Panc1 (cell line): ENCODE measurements around the gene LYRM4. TPM values are rescaled to one million over a fixed set of nuclear protein-coding genes. Genes with fewer than 3 reads are reported as not detected.

Experiments used
- ATAC-seq: fragments of 200-7000 bp; cut with Tn5 transposase; 2 replicates; pipeline ENCODE4 v1.9.1; 2020; ENCODE audit warnings: mild to moderate bottlenecking, moderate library complexity
- BruUV-seq: library from RNA; stranded (reverse); fragments of 400-500 nt; replicated peaks from 2 replicates; lab custom pipeline; 2021; lab: Mats Ljungman, UMichigan
- CTCF ChIA-PET: fragments of 300-600 bp; sonication (Branson Sonifier 250); formaldehyde crosslinking; loops from one replicate; lab custom pipeline; 2022; ENCODE audit warnings: antibody characterized with exemption; lab: Charles Lee
- POLR2A ChIA-PET: fragments of 300-600 bp; sonication (Branson Sonifier 250); formaldehyde crosslinking; loops from one replicate; lab custom pipeline; 2022; ENCODE audit warnings: antibody characterized with exemption; lab: Charles Lee
- DNase-seq: peaks from one replicate; pipeline ENCODE4 v3.0.0-alpha.2; 2010; ENCODE audit warnings: low read depth, low spot score
- H3K27ac ChIP-seq: 2 replicates; pipeline ENCODE4 v1.5.1; 2011; ENCODE audit warnings: mild to moderate bottlenecking, low read length, inconsistent platforms
- H3K27me3 ChIP-seq: fragments of 200-500 bp; sonication (Bioruptor generic); 2 replicates; pipeline ENCODE4 v1.6.0; 2014; ENCODE audit warnings: low read length, inconsistent platforms; ENCODE audit not compliant: control insufficient read depth, insufficient read depth
- H3K36me3 ChIP-seq: fragments of 200-500 bp; sonication (Bioruptor generic); 2 replicates; pipeline ENCODE4 v1.5.1; 2014; ENCODE audit warnings: inconsistent platforms, mild to moderate bottlenecking, low read length, moderate library complexity; ENCODE audit not compliant: control insufficient read depth, insufficient read depth
- H3K4me1 ChIP-seq: 2 replicates; pipeline ENCODE4 v1.5.1; 2011; ENCODE audit warnings: inconsistent platforms, mild to moderate bottlenecking, low read length, moderate library complexity; ENCODE audit not compliant: control insufficient read depth, insufficient read depth
- H3K4me3 ChIP-seq, 2 experiments: 2 replicates each; pipeline ENCODE4 v1.5.1; 2011 to 2012; ENCODE audit warnings: low read depth in 2 of 2, low read length in 2 of 2, mild to moderate bottlenecking in 2 of 2, inconsistent platforms in 1 of 2, moderate library complexity in 1 of 2
- H3K9me3 ChIP-seq: fragments of 200-500 bp; sonication (Bioruptor generic); 2 replicates; pipeline ENCODE4 v1.5.1; 2014; ENCODE audit warnings: low read depth, mild to moderate bottlenecking, inconsistent platforms, low read length, moderate library complexity; ENCODE audit not compliant: control insufficient read depth, insufficient read depth
- POLR2AphosphoS5 ChIP-seq: IDR thresholded peaks from 2 replicates; pipeline ENCODE4 v1.6.1; 2012; ENCODE audit warnings: mild to moderate bottlenecking, low read depth, low read length, moderate library complexity
- SIN3A ChIP-seq: IDR thresholded peaks from 2 replicates; pipeline ENCODE4 v1.6.1; 2012; ENCODE audit warnings: low read depth, mild to moderate bottlenecking, low read length, moderate library complexity, borderline replicate concordance; ENCODE audit not compliant: insufficient read depth
- TCF7L2 ChIP-seq: IDR thresholded peaks from 2 replicates; pipeline ENCODE4 v1.6.1; 2011; ENCODE audit warnings: mild to moderate bottlenecking, low read depth, low read length, inconsistent platforms
- in situ Hi-C: cut with HindIII; loops from 2 replicates; pipeline ENCODE4 v1.10.0; 2016; ENCODE audit warnings: low sequenced_read_pairs, low pct_unique_long_range_greater_than_20kb
- intact Hi-C: fragments of 100-400 bp; cut with micrococcal nuclease; formaldehyde crosslinking; loops from one replicate; pipeline ENCODE4 v1.10.0; 2022; ENCODE audit not compliant: unreplicated experiment
- total RNA-seq: library from RNA; stranded (reverse); gene quantifications from one replicate; pipeline ENCODE4 v1.2.1, GENCODE V29; 2021; ENCODE audit not compliant: unreplicated experiment
- TF ChIP-seq, protein P1 (sequence below): fragments of 450-650 bp; IDR thresholded peaks from 2 replicates; pipeline ENCODE4 v1.5.1; 2017; ENCODE audit warnings: mild to moderate bottlenecking
- TF ChIP-seq, protein P2 (sequence below), 2 experiments: IDR thresholded peaks; 2 replicates each; pipeline ENCODE4 v1.6.1; 2011 to 2012; ENCODE audit warnings: low read depth in 2 of 2, control low read depth in 1 of 2, low read length in 1 of 2, mild to moderate bottlenecking in 1 of 2, moderate library complexity in 1 of 2; ENCODE audit not compliant: insufficient read depth in 1 of 2

Gene LYRM4
- total RNA-seq, 1 experiment from 2014 or later, result 27.4 TPM

DNA sequence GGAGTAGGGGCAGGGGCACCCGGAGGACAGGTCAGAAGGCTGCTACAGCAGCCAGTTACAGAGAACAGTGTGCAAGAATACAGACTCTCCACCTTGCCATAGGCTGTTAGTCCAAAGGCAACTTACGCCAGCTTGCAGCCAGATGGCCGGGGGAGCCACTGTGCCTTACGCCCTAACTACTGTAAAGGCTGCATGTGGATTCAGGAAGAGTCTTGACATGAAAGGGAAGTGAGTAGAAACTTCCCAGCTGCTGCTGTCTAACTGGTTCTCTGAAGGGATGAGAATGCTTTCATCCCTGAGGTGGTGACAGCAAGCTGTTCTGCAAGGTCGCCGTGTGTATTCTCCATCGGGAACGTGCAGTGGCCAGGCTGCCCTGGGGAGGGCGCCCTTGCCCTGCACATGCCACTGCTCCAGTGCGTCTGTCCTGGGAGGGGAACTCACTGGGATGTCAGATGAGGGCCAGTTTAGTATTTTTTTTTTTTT lies 46.1 kb downstream of the LYRM4 start:
- peak; percentile 87 for ATAC-seq
- TF ChIP-seq TCF7L2, result no peak
- no peak for TF ChIP-seq SIN3A
- TF ChIP-seq, protein P1, sequence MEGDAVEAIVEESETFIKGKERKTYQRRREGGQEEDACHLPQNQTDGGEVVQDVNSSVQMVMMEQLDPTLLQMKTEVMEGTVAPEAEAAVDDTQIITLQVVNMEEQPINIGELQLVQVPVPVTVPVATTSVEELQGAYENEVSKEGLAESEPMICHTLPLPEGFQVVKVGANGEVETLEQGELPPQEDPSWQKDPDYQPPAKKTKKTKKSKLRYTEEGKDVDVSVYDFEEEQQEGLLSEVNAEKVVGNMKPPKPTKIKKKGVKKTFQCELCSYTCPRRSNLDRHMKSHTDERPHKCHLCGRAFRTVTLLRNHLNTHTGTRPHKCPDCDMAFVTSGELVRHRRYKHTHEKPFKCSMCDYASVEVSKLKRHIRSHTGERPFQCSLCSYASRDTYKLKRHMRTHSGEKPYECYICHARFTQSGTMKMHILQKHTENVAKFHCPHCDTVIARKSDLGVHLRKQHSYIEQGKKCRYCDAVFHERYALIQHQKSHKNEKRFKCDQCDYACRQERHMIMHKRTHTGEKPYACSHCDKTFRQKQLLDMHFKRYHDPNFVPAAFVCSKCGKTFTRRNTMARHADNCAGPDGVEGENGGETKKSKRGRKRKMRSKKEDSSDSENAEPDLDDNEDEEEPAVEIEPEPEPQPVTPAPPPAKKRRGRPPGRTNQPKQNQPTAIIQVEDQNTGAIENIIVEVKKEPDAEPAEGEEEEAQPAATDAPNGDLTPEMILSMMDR, result peak; percentile 83
- TF ChIP-seq POLR2AphosphoS5, result no peak

DNA sequence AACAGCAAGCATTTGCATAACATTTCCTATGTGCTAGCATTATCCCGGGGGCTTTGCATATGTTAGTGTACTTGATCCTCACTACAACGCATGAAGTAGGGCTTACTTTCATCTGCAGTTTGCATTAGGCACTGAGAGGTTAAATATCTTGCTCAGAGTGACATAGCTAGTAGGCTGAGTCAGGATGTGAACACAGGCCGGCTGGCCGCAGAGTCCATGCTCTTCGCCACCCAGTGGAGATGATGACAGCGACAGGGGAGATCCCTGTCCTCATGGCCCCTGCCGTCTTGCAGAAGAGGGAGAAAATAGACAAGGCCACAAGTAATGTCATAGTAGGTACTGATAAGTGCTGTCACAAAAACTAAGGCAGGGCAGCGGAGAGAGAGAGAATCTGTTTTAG lies 46.9 kb downstream of the LYRM4 start:
- TF ChIP-seq POLR2AphosphoS5, result no peak
- TF ChIP-seq TCF7L2, result no peak
- no peak overlapping the region for H3K4me3 ChIP-seq
- in situ Hi-C loops, result no loop called here
- DNase-seq (no peak), ATAC-seq (no peak)
- ChIA-PET POLR2A (no interaction called here), CTCF (no interaction called here)
- H3K27ac ChIP-seq, result no peak overlapping the region
- no peaks in the 10 kb centered on the region for H3K27me3 ChIP-seq
- no peaks in the 10 kb centered on the region for H3K4me1 ChIP-seq
- intact Hi-C loops, result no loop called here
- no peaks in the 10 kb centered on the region for H3K36me3 ChIP-seq
- H3K9me3 ChIP-seq, result no peaks in the 10 kb centered on the region
- BruUV-seq, result no TSS peak

More for the DNA sequence above, 46.1 kb downstream of the LYRM4 start:
- ChIA-PET POLR2A (no interaction called here), CTCF (interaction anchor here (0.8 to 1.0 kb wide), 2 partner anchors 187 to 188 kb away, joined by 3 to 6 read pairs; no protein-coding TSS in a partner anchor)
- no peak for DNase-seq
- no peaks in the 10 kb centered on the region for H3K9me3 ChIP-seq
- H3K27me3 ChIP-seq, result no peaks in the 10 kb centered on the region
- no TSS peak for BruUV-seq
- H3K4me1 ChIP-seq, result no peaks in the 10 kb centered on the region
- intact Hi-C loops (loop anchor here (1.0 kb wide), 1 partner anchor 184 kb away; no protein-coding TSS in a partner anchor), in situ Hi-C loops (no loop called here)
- no peaks in the 10 kb centered on the region for H3K36me3 ChIP-seq
- H3K4me3 ChIP-seq, result no peak overlapping the region
- no peak overlapping the region for H3K27ac ChIP-seq

DNA sequence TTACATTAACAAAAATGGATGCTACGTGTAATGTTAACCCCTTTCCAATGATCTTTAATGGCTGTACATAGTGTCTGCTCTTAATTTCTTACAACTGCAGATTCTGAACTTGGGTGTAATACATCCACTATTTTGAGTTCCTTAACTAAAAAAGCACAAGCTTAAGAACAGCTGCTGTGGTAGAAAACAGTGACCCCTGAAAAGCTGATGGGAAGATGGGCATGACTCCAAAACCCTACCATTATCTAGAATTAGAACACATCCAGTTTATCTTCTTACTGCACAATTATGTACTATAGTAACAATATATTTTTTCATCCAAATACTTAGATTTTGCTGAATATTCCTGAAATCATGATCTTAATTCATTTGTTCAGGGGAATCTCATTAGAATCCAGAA lies 49.3 kb downstream of the LYRM4 start:
- Histone ChIP-seq H3K4me1 (no peaks in the 10 kb centered on the region), H3K27ac (no peak overlapping the region), H3K4me3 (no peak overlapping the region), H3K36me3 (no peaks in the 10 kb centered on the region; the same call in 1 of the 2 replicates), H3K27me3 (no peaks in the 10 kb centered on the region), H3K9me3 (no peaks in the 10 kb centered on the region)
- CTCF ChIA-PET, result no interaction called here
- intact Hi-C loops (no loop called here), in situ Hi-C loops (no loop called here)
- DNase-seq, result no peak
- no peak for ATAC-seq
- POLR2A ChIA-PET, result no interaction called here
- no TSS peak for BruUV-seq
- TF ChIP-seq, protein P2, sequence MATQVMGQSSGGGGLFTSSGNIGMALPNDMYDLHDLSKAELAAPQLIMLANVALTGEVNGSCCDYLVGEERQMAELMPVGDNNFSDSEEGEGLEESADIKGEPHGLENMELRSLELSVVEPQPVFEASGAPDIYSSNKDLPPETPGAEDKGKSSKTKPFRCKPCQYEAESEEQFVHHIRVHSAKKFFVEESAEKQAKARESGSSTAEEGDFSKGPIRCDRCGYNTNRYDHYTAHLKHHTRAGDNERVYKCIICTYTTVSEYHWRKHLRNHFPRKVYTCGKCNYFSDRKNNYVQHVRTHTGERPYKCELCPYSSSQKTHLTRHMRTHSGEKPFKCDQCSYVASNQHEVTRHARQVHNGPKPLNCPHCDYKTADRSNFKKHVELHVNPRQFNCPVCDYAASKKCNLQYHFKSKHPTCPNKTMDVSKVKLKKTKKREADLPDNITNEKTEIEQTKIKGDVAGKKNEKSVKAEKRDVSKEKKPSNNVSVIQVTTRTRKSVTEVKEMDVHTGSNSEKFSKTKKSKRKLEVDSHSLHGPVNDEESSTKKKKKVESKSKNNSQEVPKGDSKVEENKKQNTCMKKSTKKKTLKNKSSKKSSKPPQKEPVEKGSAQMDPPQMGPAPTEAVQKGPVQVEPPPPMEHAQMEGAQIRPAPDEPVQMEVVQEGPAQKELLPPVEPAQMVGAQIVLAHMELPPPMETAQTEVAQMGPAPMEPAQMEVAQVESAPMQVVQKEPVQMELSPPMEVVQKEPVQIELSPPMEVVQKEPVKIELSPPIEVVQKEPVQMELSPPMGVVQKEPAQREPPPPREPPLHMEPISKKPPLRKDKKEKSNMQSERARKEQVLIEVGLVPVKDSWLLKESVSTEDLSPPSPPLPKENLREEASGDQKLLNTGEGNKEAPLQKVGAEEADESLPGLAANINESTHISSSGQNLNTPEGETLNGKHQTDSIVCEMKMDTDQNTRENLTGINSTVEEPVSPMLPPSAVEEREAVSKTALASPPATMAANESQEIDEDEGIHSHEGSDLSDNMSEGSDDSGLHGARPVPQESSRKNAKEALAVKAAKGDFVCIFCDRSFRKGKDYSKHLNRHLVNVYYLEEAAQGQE (IDR thresholded peaks at IDR 0.05; ENCODE audit: insufficient read depth in 1 of 2, low read depth in 2 of 2, low read length in 1 of 2), result no peak
- TF ChIP-seq SIN3A, result no peak
